Upper lobe of left lung (tissue), 6 donors: Measurements from ENCODE around the gene MRPS18C. TPM values are rescaled to one million over a fixed set of nuclear protein-coding genes. Genes with fewer than 3 reads are reported as not detected.
"Not testable (repeated sequence)": the region's sequence is repeated elsewhere in the genome, so short reads cannot be mapped to it uniquely, and the experiment has no call there.

Experiments used
- ATAC-seq, 2 donors: fragments of 200-7000 bp; cut with Tn5 transposase; one replicate each; pipeline ENCODE4 v1.9.1; 2022; ENCODE audit warnings: mild to moderate bottlenecking in 2 of 2, moderate library complexity in 2 of 2; ENCODE audit not compliant: low FRiP score in 2 of 2
- DNase-seq, 2 donors: peaks; one replicate each; pipeline ENCODE4 v3.0.0-alpha.2; 2019 to 2020
- H3K27ac ChIP-seq, 4 donors: fragments of 200-600 bp; sonication (generic); one replicate each; pipeline ENCODE4 v1.5.1; 2016 to 2019
- H3K27me3 ChIP-seq, 4 donors: fragments of 200-600 bp; sonication (generic); one replicate each; pipeline ENCODE4 v1.5.1; 2017 to 2019
- H3K36me3 ChIP-seq, 4 donors: fragments of 200-600 bp; sonication (generic); one replicate each; pipeline ENCODE4 v1.5.1; 2016 to 2019
- H3K4me1 ChIP-seq, 4 donors: fragments of 200-600 bp; sonication (generic); one replicate each; pipeline ENCODE4 v1.5.1; 2018 to 2019
- H3K4me3 ChIP-seq, 4 donors: fragments of 200-600 bp; sonication (generic); one replicate each; pipeline ENCODE4 v1.5.1; 2017 to 2019; ENCODE audit warnings: mild to moderate bottlenecking in 2 of 4, moderate library complexity in 1 of 4
- H3K9me3 ChIP-seq, 4 donors: fragments of 200-600 bp; sonication (generic); one replicate each; pipeline ENCODE4 v1.5.1; 2018 to 2019
- EP300 ChIP-seq, 4 donors: sonication (generic); formaldehyde crosslinking; IDR thresholded peaks; one replicate each; pipeline ENCODE4 v1.5.1; 2017; ENCODE audit warnings: antibody characterized with exemption in 4 of 4, control low read depth in 2 of 4
- POLR2A ChIP-seq, 4 donors: fragments of 450-650 bp; IDR thresholded peaks; one replicate each; pipeline ENCODE4 v1.5.1; 2016 to 2017; ENCODE audit warnings: antibody characterized with exemption in 4 of 4, mild to moderate bottlenecking in 2 of 4
- POLR2AphosphoS5 ChIP-seq, 2 donors: sonication (generic); formaldehyde crosslinking; IDR thresholded peaks; one replicate each; pipeline ENCODE4 v1.5.1; 2017; ENCODE audit warnings: antibody characterized with exemption in 2 of 2
- WGBS, 2 donors: methylation state at CpG; one replicate each; pipeline ENCODE4 v1.1.5; 2017 to 2018; 5-methylcytosine and 5-hydroxymethylcytosine counted together
- total RNA-seq, 6 donors: library from RNA; depleted of rRNA in 4 of 6; stranded (reverse); fragments of >200 nt in 4 of 6; gene quantifications; one replicate each; pipeline versions ENCODE4 v1.1.0 to v1.2.1, GENCODE V29; 2016 to 2021
- TF ChIP-seq, protein P1 (sequence below), 6 experiments: fragments of 450-650 bp in 4 of 6; fragments of 200-600 bp in 2 of 6; sonication (generic) in 2 of 6; IDR thresholded peaks; one replicate each; pipeline ENCODE4 v1.5.1; 2016 to 2019; ENCODE audit warnings: antibody characterized with exemption in 6 of 6
- donor health status: DM: no; HTN: no; CAD: no; lungs with moderate emphysema.
- donor health status: DM: no; HTN: yes; CAD: no; lungs with severe emphysema.

Gene MRPS18C
- total RNA-seq, 6 donors from 2014 or later, result 3.4 to 38.4 (median 22.8) TPM

- WGBS, 2 donors, result 0% methylated on average over 1 of the region's 1 CpG
- Histone ChIP-seq H3K36me3 (no peaks in the 10 kb centered on the region), H3K27me3 (no peaks in the 10 kb centered on the region), H3K9me3 (no peaks in the 10 kb centered on the region), H3K4me1 (no peaks in the 10 kb centered on the region), H3K27ac (no peak overlapping the region), H3K4me3 (no peak overlapping the region)
- DNase-seq (no peak), ATAC-seq (no peak)
- TF ChIP-seq, protein P1, sequence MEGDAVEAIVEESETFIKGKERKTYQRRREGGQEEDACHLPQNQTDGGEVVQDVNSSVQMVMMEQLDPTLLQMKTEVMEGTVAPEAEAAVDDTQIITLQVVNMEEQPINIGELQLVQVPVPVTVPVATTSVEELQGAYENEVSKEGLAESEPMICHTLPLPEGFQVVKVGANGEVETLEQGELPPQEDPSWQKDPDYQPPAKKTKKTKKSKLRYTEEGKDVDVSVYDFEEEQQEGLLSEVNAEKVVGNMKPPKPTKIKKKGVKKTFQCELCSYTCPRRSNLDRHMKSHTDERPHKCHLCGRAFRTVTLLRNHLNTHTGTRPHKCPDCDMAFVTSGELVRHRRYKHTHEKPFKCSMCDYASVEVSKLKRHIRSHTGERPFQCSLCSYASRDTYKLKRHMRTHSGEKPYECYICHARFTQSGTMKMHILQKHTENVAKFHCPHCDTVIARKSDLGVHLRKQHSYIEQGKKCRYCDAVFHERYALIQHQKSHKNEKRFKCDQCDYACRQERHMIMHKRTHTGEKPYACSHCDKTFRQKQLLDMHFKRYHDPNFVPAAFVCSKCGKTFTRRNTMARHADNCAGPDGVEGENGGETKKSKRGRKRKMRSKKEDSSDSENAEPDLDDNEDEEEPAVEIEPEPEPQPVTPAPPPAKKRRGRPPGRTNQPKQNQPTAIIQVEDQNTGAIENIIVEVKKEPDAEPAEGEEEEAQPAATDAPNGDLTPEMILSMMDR (IDR thresholded peaks at IDR 0.05), result peak; percentile 16 to 53 (median 44)
- TF ChIP-seq EP300 (IDR thresholded peaks at IDR 0.05), result no peak
- no peak for TF ChIP-seq POLR2AphosphoS5 (IDR thresholded peaks at IDR 0.05)
- no peak for TF ChIP-seq POLR2A (IDR thresholded peaks at IDR 0.05)
Observed at GRCh38 chr4:83490876-83491450, 35.1 kb downstream of the MRPS18C start.

DNA sequence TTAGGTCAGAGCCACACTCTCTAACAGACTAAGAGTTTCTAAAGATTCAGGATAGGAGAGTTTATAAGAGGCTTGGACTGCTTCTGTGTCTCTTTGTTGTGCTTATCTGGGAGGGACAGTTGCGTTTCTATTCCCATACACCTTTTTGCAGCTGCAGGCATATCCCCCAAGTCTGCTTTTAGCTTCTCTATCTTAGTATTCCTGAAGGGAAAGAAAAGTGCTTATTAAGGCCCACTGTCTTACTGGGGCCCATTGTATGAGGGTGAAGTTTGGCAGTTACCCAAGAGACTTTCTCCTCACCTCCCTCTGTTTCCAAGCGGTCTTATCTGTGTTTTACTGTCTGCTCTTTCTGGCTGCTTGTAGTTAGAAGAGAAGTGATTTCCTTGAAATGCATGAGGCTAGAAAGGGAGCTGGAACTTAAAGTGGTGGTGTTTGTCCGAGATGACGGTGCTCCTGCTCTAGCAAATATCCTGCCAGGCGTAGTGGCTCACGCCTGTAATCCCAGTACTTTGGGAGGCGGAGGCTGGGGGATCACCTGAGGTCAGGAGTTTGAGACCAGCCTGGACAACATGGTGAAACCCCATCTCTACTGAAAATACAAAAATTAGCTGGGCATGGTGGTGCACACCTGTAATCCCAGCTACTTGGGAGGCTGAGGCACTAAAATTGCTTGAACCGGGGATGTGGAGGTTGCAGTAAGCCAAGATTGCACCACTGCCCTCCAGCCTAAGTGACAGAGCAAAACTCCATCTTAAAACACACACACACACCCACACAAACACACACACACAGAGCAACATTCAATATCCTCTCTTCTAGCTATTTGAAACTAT, 40.4 kb downstream of the MRPS18C start:
- WGBS, 2 donors, result 77 to 84% methylated on average over 8 of the region's 8 CpGs

DNA sequence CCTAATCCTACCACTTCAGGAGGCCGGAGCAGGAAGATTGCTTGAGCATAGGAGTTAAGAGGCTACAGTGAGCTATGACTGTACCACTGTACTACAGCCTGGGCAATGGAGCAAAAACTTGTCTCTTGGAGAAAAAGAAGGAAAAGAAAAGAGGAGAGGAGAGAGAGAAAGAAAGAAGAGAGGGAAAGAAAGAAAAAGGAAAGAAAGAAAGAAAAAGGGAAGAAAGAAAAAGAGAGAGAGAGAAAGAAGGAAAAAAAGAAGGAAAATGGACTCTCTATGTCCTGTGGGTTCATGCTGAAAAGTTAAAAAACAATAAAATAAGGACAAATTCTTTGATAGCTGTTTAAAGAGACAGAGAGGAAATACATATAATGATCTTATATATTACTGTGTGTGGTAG, 42.3 kb downstream of the MRPS18C start:
- no peaks in the 10 kb centered on the region for H3K36me3 ChIP-seq
- 88 to 95% methylated on average over 1 of the region's 1 CpG for WGBS, 2 donors
- no peak overlapping the region for H3K4me3 ChIP-seq
- H3K27ac ChIP-seq, result no peak overlapping the region
- DNase-seq, result no peak
- H3K27me3 ChIP-seq, result no peaks in the 10 kb centered on the region
- TF ChIP-seq POLR2AphosphoS5 (IDR thresholded peaks at IDR 0.05), result no peak
- no peak for TF ChIP-seq EP300 (IDR thresholded peaks at IDR 0.05)
- TF ChIP-seq, protein P1 (IDR thresholded peaks at IDR 0.05), result no peak
- TF ChIP-seq POLR2A (IDR thresholded peaks at IDR 0.05), result no peak
- no peaks in the 10 kb centered on the region for H3K9me3 ChIP-seq
- no peaks in the 10 kb centered on the region for H3K4me1 ChIP-seq
- ATAC-seq, result no peak

More for the DNA sequence above, 40.4 kb downstream of the MRPS18C start:
- H3K27ac ChIP-seq, ATAC-seq, H3K4me3 ChIP-seq, H3K9me3 ChIP-seq, H3K4me1 ChIP-seq, DNase-seq, H3K36me3 ChIP-seq, H3K27me3 ChIP-seq: not testable (repeated sequence)

DNA sequence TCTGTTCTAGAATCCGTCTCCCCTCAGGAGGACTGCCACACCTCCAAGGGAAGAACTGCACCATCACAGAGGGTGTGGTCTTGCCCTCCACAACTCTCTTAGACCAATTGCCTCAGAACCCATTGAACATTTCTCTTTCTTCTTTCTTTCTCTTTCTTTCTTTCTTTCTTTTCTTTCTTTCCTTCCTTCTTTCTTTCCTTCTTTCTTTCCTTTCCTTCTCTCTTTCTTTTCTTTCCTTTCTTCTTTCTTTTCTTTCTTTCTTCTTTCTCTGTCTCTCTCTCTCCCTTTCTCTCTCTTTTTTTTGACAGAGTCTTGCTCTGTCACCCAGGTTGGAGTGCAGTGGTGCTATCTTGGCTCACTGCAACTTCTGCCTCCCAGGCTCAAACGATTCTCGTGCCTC, 45.8 kb downstream of the MRPS18C start:
- H3K27ac ChIP-seq, H3K27me3 ChIP-seq, H3K4me3 ChIP-seq, ATAC-seq, DNase-seq, H3K36me3 ChIP-seq, H3K4me1 ChIP-seq, H3K9me3 ChIP-seq: not testable (repeated sequence)
- WGBS, 2 donors, result 89 to 95% methylated on average over 3 of the region's 3 CpGs

- H3K4me3 ChIP-seq, result no peak overlapping the region
- ATAC-seq (no peak), DNase-seq (no peak)
- no peaks in the 10 kb centered on the region for H3K4me1 ChIP-seq
- no peaks in the 10 kb centered on the region for H3K9me3 ChIP-seq
- H3K27ac ChIP-seq, result peak overlapping the region in 2 of 4 donors; percentile 5 to 23
- H3K27me3 ChIP-seq, result no peaks in the 10 kb centered on the region
- H3K36me3 ChIP-seq, result no peaks in the 10 kb centered on the region
- TF ChIP-seq EP300 (IDR thresholded peaks at IDR 0.05), result no peak
- TF ChIP-seq POLR2AphosphoS5 (IDR thresholded peaks at IDR 0.05), result no peak
- no peak for TF ChIP-seq POLR2A (IDR thresholded peaks at IDR 0.05)
- TF ChIP-seq, protein P1 (IDR thresholded peaks at IDR 0.05), result no peak
Observed at GRCh38 chr4:83503974-83504373, 48.1 kb downstream of the MRPS18C start.

GRCh38 chr4:83504503-83504902, 48.6 kb downstream of the MRPS18C start:
- 34 to 64% methylated on average over 4 of the region's 4 CpGs for WGBS, 2 donors
- Histone ChIP-seq H3K9me3 (no peaks in the 10 kb centered on the region), H3K27me3 (no peaks in the 10 kb centered on the region), H3K36me3 (no peaks in the 10 kb centered on the region), H3K4me3 (no peak overlapping the region), H3K27ac (peak overlapping the region in 2 of 4 donors; percentile 5 to 23), H3K4me1 (no peaks in the 10 kb centered on the region)
- TF ChIP-seq, protein P1 (IDR thresholded peaks at IDR 0.05), result no peak
- TF ChIP-seq POLR2AphosphoS5 (IDR thresholded peaks at IDR 0.05), result no peak
- no peak for ATAC-seq
- DNase-seq, result peak in 1 of 2 donors; percentile 33
